ENCODE measurements around the gene PRM1.

- TF ChIP-seq CTCF (conservative IDR thresholded peaks at IDR 0.05; ENCODE audit: low read depth, low read length) (no peak), EZH2 (IDR thresholded peaks at IDR 0.05; ENCODE audit: borderline replicate concordance, low read depth, low read length, poor library complexity, severe bottlenecking) (no peak)
These were observed 38.5 kb upstream of the PRM1 start for GRCh38 chr16:11319529-11320146.
